ENCODE results near the gene MGAT5.

MGAT5 gene

GRCh38 chr2:134253804-134254203 is at the start of gene MGAT5:
Gene MGAT5 (plus strand): TSS chr2:134254072. CDS start chr2:134254404, 332 bp downstream.
- no peak for TF ChIP-seq USF1 (IDR thresholded peaks at IDR 0.05)
- TF ChIP-seq CEBPB (IDR thresholded peaks at IDR 0.05): no peak
- TF ChIP-seq EGR1 (IDR thresholded peaks at IDR 0.05): no peak
- TF ChIP-seq YY1 (IDR thresholded peaks at IDR 0.05; ENCODE audit: low read depth): no peak

GRCh38 chr2:134205087-134205486 is 48.8 kb upstream of the MGAT5 start:
- TF ChIP-seq USF1 (IDR thresholded peaks at IDR 0.05) (no peak), NFIC (IDR thresholded peaks at IDR 0.05) (no peak), EGR1 (IDR thresholded peaks at IDR 0.05) (no peak), MAX (IDR thresholded peaks at IDR 0.05) (no peak), CEBPB (IDR thresholded peaks at IDR 0.05) (no peak), TAF1 (IDR thresholded peaks at IDR 0.05; ENCODE audit: low read depth) (no peak), FOXM1 (IDR thresholded peaks at IDR 0.05; ENCODE audit: borderline replicate concordance, low read depth) (no peak), YY1 (IDR thresholded peaks at IDR 0.05; ENCODE audit: low read depth) (no peak), CREB1 (IDR thresholded peaks at IDR 0.05; ENCODE audit: low read depth) (no peak), TCF12 (IDR thresholded peaks at IDR 0.05; ENCODE audit: low read depth) (no peak), REST (IDR thresholded peaks at IDR 0.05; ENCODE audit: low read depth) (no peak), RAD21 (IDR thresholded peaks at IDR 0.05; ENCODE audit: low read depth) (no peak), ZBTB7A (IDR thresholded peaks at IDR 0.05; ENCODE audit: low read depth) (no peak), EP300 (IDR thresholded peaks at IDR 0.05; ENCODE audit: borderline replicate concordance) (no peak), TEAD4 (IDR thresholded peaks at IDR 0.05) (no peak)

- TF ChIP-seq REST (IDR thresholded peaks at IDR 0.05; ENCODE audit: low read depth) (no peak), USF1 (IDR thresholded peaks at IDR 0.05) (no peak), TAF1 (IDR thresholded peaks at IDR 0.05; ENCODE audit: low read depth) (no peak), ZBTB7A (IDR thresholded peaks at IDR 0.05; ENCODE audit: low read depth) (no peak), TCF12 (IDR thresholded peaks at IDR 0.05; ENCODE audit: low read depth) (no peak), CREB1 (IDR thresholded peaks at IDR 0.05; ENCODE audit: low read depth) (no peak), NFIC (IDR thresholded peaks at IDR 0.05) (no peak), MAX (IDR thresholded peaks at IDR 0.05) (no peak)
Observed at GRCh38 chr2:134206031-134206430, 47.8 kb upstream of the MGAT5 start.

- TF ChIP-seq RAD21 (IDR thresholded peaks at IDR 0.05; ENCODE audit: low read depth) (no peak), TCF12 (IDR thresholded peaks at IDR 0.05; ENCODE audit: low read depth) (no peak), EP300 (IDR thresholded peaks at IDR 0.05; ENCODE audit: borderline replicate concordance) (no peak), REST (IDR thresholded peaks at IDR 0.05; ENCODE audit: low read depth) (no peak), CEBPB (IDR thresholded peaks at IDR 0.05) (no peak), MAX (IDR thresholded peaks at IDR 0.05) (no peak), YY1 (IDR thresholded peaks at IDR 0.05; ENCODE audit: low read depth) (no peak), TAF1 (IDR thresholded peaks at IDR 0.05; ENCODE audit: low read depth) (no peak), NFIC (IDR thresholded peaks at IDR 0.05) (no peak), FOXM1 (IDR thresholded peaks at IDR 0.05; ENCODE audit: borderline replicate concordance, low read depth) (no peak), USF1 (IDR thresholded peaks at IDR 0.05) (no peak), EGR1 (IDR thresholded peaks at IDR 0.05) (no peak), CREB1 (IDR thresholded peaks at IDR 0.05; ENCODE audit: low read depth) (no peak), TEAD4 (IDR thresholded peaks at IDR 0.05) (no peak), ZBTB7A (IDR thresholded peaks at IDR 0.05; ENCODE audit: low read depth) (no peak)
Observed at GRCh38 chr2:134206573-134206972, 47.3 kb upstream of the MGAT5 start.
